ENCODE measurements around the gene TCF25. TPM values are rescaled to one million over a fixed set of nuclear protein-coding genes. Genes with fewer than 3 reads are reported as not detected.
"Not testable (repeated sequence)": the region's sequence is repeated elsewhere in the genome, so short reads cannot be mapped to it uniquely, and the experiment has no call there.

TCF25 gene
- total and polyA plus RNA-seq, 2 donors (not counting 1 experiment from before 2014, with no cell fraction given), result 150 to 176 TPM

- H3K27ac ChIP-seq (ENCODE audit: insufficient read depth, low read length), result no peak overlapping the region
These were observed 61.5 kb downstream of the TCF25 start for GRCh38 chr16:89934611-89935553.

GRCh38 chr16:89935620-89936019 lies 62.2 kb downstream of the TCF25 start:
- DNase-seq (ENCODE audit: low read depth in 2 of 2); H3K4me2 ChIP-seq (ENCODE audit: extremely low read depth, insufficient read depth, low read length); H4K20me1 ChIP-seq (ENCODE audit: control insufficient read depth, extremely low read depth, insufficient read depth, low read length); H2AFZ ChIP-seq (ENCODE audit: low read length); H3K27me3 ChIP-seq (ENCODE audit: control insufficient read depth, insufficient read depth, low read length); H3K9me3 ChIP-seq (ENCODE audit: control insufficient read depth, insufficient read depth, low read depth, low read length); H3K4me1 ChIP-seq (ENCODE audit: control insufficient read depth, extremely low read depth, insufficient read depth, low read length); H3K79me2 ChIP-seq (ENCODE audit: control insufficient read depth, insufficient read depth, low read length); H3K27ac ChIP-seq (ENCODE audit: insufficient read depth, low read length); H3K4me3 ChIP-seq (replicated peaks in 1 of 4; ENCODE audit: control extremely low read depth in 1 of 4, insufficient read depth in 1 of 4, low read depth in 3 of 4, low read length in 4 of 4); H3K9ac ChIP-seq (ENCODE audit: insufficient read depth, low read length): not testable (repeated sequence)
- H3K36me3 ChIP-seq (ENCODE audit: control insufficient read depth, insufficient read depth, low read length), result peaks cover 43% of the 10 kb centered on the region

More at GRCh38 chr16:89934611-89935553, 61.5 kb downstream of the TCF25 start:
- H3K9me3 ChIP-seq (ENCODE audit: control insufficient read depth, insufficient read depth, low read depth, low read length), result no peaks in the 10 kb centered on the region
- no peak overlapping the region for H3K4me2 ChIP-seq (ENCODE audit: extremely low read depth, insufficient read depth, low read length)
- H3K27me3 ChIP-seq (ENCODE audit: control insufficient read depth, insufficient read depth, low read length), result no peaks in the 10 kb centered on the region
- no peaks in the 10 kb centered on the region for H4K20me1 ChIP-seq (ENCODE audit: control insufficient read depth, extremely low read depth, insufficient read depth, low read length)
- TF ChIP-seq EZH2 (IDR thresholded peaks at IDR 0.05; ENCODE audit: low read length, missing control alignments) (no peak), CTCF (conservative IDR thresholded peaks at IDR 0.05 in 1 of 2, IDR thresholded peaks at IDR 0.05 in 1 of 2; ENCODE audit: low read depth in 1 of 2, low read length in 2 of 2) (no peak)
- H3K4me1 ChIP-seq (ENCODE audit: control insufficient read depth, extremely low read depth, insufficient read depth, low read length), result no peaks in the 10 kb centered on the region
- DNase-seq (ENCODE audit: low read depth in 2 of 2), result no peak
- H3K9ac ChIP-seq (ENCODE audit: insufficient read depth, low read length), result no peak overlapping the region
- H3K79me2 ChIP-seq (ENCODE audit: control insufficient read depth, insufficient read depth, low read length), result peaks cover 6% of the 10 kb centered on the region
- H2AFZ ChIP-seq (ENCODE audit: low read length), result no peak overlapping the region
- H3K36me3 ChIP-seq (ENCODE audit: control insufficient read depth, insufficient read depth, low read length), result peaks cover 43% of the 10 kb centered on the region
- H3K4me3 ChIP-seq (replicated peaks in 1 of 4; ENCODE audit: control extremely low read depth in 1 of 4, insufficient read depth in 1 of 4, low read depth in 3 of 4, low read length in 4 of 4), result no peak overlapping the region

- no peak overlapping the region for H3K27ac ChIP-seq (ENCODE audit: insufficient read depth, low read length)
- no peaks in the 10 kb centered on the region for H3K4me1 ChIP-seq (ENCODE audit: control insufficient read depth, extremely low read depth, insufficient read depth, low read length)
- H3K4me3 ChIP-seq (replicated peaks in 1 of 4; ENCODE audit: control extremely low read depth in 1 of 4, insufficient read depth in 1 of 4, low read depth in 3 of 4, low read length in 4 of 4), result no peak overlapping the region
- H4K20me1 ChIP-seq (ENCODE audit: control insufficient read depth, extremely low read depth, insufficient read depth, low read length), result no peaks in the 10 kb centered on the region
- no peak overlapping the region for H2AFZ ChIP-seq (ENCODE audit: low read length)
- peaks cover 43% of the 10 kb centered on the region for H3K36me3 ChIP-seq (ENCODE audit: control insufficient read depth, insufficient read depth, low read length)
- H3K4me2 ChIP-seq (ENCODE audit: extremely low read depth, insufficient read depth, low read length), result no peak overlapping the region
- no peak overlapping the region for H3K9ac ChIP-seq (ENCODE audit: insufficient read depth, low read length)
- no peaks in the 10 kb centered on the region for H3K9me3 ChIP-seq (ENCODE audit: control insufficient read depth, insufficient read depth, low read depth, low read length)
- H3K79me2 ChIP-seq (ENCODE audit: control insufficient read depth, insufficient read depth, low read length), result peaks cover 6% of the 10 kb centered on the region
- TF ChIP-seq CTCF (conservative IDR thresholded peaks at IDR 0.05 in 1 of 2, IDR thresholded peaks at IDR 0.05 in 1 of 2; ENCODE audit: low read depth in 1 of 2, low read length in 2 of 2), result no peak
- no peak for TF ChIP-seq EZH2 (IDR thresholded peaks at IDR 0.05; ENCODE audit: low read length, missing control alignments)
- DNase-seq (ENCODE audit: low read depth in 2 of 2), result no peak
- H3K27me3 ChIP-seq (ENCODE audit: control insufficient read depth, insufficient read depth, low read length), result no peaks in the 10 kb centered on the region
These were observed 62.6 kb downstream of the TCF25 start for GRCh38 chr16:89936034-89936433.
